Suprapubic skin (tissue), 4 donors: ENCODE data around the gene PDIA2. TPM values are rescaled to one million over a fixed set of nuclear protein-coding genes. Genes with fewer than 3 reads are reported as not detected.

Source experiments
- DNase-seq, 2 donors: peaks; one replicate each; pipeline ENCODE4 v3.0.0-alpha.2; 2019; ENCODE audit warnings: low spot score in 2 of 2
- H3K27ac ChIP-seq: fragments of 200-600 bp; sonication (generic); one replicate; pipeline ENCODE4 v1.5.1; 2019
- H3K27me3 ChIP-seq: fragments of 200-600 bp; sonication (generic); one replicate; pipeline ENCODE4 v1.5.1; 2019
- H3K36me3 ChIP-seq: fragments of 200-600 bp; sonication (generic); one replicate; pipeline ENCODE4 v1.5.1; 2019
- H3K4me1 ChIP-seq: fragments of 200-600 bp; sonication (generic); one replicate; pipeline ENCODE4 v1.5.1; 2019
- H3K4me3 ChIP-seq: fragments of 200-600 bp; sonication (generic); one replicate; pipeline ENCODE4 v1.5.1; 2019; ENCODE audit warnings: mild to moderate bottlenecking
- H3K9me3 ChIP-seq: fragments of 200-600 bp; sonication (generic); one replicate; pipeline ENCODE4 v1.5.1; 2019
- CTCF ChIP-seq, 2 donors: fragments of 200-600 bp in 1 of 2; fragments of 450-650 bp in 1 of 2; sonication (generic) in 1 of 2; IDR thresholded peaks; one replicate each; pipeline ENCODE4 v1.5.1; 2016 to 2019; ENCODE audit warnings: antibody characterized with exemption in 2 of 2, mild to moderate bottlenecking in 1 of 2, moderate library complexity in 1 of 2
- EP300 ChIP-seq: sonication (generic); formaldehyde crosslinking; IDR thresholded peaks from one replicate; pipeline ENCODE4 v1.6.1; 2017; ENCODE audit warnings: antibody characterized with exemption
- POLR2A ChIP-seq, 2 donors: fragments of 450-650 bp; IDR thresholded peaks; one replicate each; pipeline ENCODE4 v1.6.1; 2017; ENCODE audit warnings: antibody characterized with exemption in 2 of 2, mild to moderate bottlenecking in 2 of 2, moderate library complexity in 2 of 2
- POLR2AphosphoS5 ChIP-seq, 3 donors: sonication (generic); formaldehyde crosslinking; IDR thresholded peaks; one replicate each; pipeline ENCODE4 v1.6.1; 2017; ENCODE audit warnings: antibody characterized with exemption in 3 of 3
- WGBS: methylation state at CpG from one replicate; pipeline ENCODE4 v1.1.5; 2018; 5-methylcytosine and 5-hydroxymethylcytosine counted together
- total RNA-seq, 4 donors: library from RNA; depleted of rRNA; stranded (reverse); fragments of >200 nt; gene quantifications; one replicate each; pipeline ENCODE4 v1.1.0, GENCODE V29; 2016

Gene PDIA2
- total RNA-seq, 4 donors from 2014 or later = not detected

DNA sequence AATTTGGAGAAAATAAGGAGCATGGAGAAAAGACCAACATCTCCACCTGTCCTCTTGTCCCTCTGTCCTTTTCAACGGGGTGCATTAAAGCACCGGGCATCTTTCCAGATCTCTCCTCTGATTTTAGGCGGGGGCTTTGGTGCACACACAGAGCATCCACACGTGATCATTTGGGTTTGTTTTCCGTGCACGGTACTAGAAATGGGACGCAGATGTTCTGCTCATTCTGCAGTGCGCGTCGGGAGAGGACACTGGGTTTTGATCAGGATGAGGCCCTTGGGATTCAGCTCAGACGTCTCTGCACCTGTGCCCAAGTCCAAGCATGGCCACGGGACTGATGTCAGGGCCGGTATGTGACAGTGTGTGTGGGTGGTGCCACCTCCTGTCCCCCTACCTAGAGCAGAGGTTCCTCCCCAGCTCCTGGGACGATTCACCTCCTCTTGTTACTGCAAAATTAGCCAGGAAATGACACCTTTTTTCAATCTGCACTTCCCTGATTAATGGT, 31.9 kb downstream of the PDIA2 start:
- no peak overlapping the region for H3K4me3 ChIP-seq
- no peak for DNase-seq
- no peaks in the 10 kb centered on the region for H3K4me1 ChIP-seq
- H3K36me3 ChIP-seq = peaks cover 53% of the 10 kb centered on the region
- no peak for TF ChIP-seq CTCF (IDR thresholded peaks at IDR 0.05)
- no peaks in the 10 kb centered on the region for H3K9me3 ChIP-seq
- no peaks in the 10 kb centered on the region for H3K27me3 ChIP-seq
- WGBS = 71% methylated on average over 14 of the region's 14 CpGs
- H3K27ac ChIP-seq = no peak overlapping the region

DNA sequence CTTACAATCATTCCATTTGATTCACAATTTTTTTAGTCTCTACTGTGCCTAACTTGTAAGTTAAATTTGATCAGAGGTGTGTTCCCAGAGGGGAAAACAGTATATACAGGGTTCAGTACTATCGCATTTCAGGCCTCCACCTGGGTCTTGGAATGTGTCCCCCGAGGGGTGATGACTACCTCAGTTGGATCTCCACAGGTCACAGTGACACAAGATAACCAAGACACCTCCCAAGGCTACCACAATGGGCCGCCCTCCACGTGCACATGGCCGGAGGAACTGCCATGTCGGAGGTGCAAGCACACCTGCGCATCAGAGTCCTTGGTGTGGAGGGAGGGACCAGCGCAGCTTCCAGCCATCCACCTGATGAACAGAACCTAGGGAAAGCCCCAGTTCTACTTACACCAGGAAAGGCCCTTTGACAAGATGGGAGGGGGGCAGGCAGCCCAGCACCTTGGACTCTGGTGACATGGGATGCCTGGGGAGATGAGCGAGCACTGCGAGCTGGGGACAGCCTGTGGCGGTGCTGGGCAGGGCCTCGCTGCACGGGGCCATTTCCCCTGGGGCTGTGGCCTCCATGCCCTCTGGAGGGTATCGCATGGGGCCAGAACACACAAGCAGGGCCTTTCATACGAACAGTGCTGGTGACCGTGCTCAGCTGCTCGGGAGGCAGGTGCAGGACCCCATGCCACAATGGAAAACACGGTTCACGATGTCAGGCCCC, 33.9 kb downstream of the PDIA2 start:
- 94% methylated on average over 9 of the region's 19 CpGs for WGBS
- Histone ChIP-seq H3K9me3 (no peaks in the 10 kb centered on the region), H3K36me3 (peaks cover 48% of the 10 kb centered on the region)

GRCh38 chr16:317583-317982, 34.6 kb downstream of the PDIA2 start:
- WGBS = 89% methylated on average over 3 of the region's 5 CpGs
- TF ChIP-seq POLR2A (IDR thresholded peaks at IDR 0.05) (no peak), POLR2AphosphoS5 (IDR thresholded peaks at IDR 0.05) (no peak), EP300 (no peak), CTCF (IDR thresholded peaks at IDR 0.05) (no peak)
- H3K9me3 ChIP-seq = no peaks in the 10 kb centered on the region

More for the DNA sequence above, 33.9 kb downstream of the PDIA2 start:
- DNase-seq = no peak
- H3K27ac ChIP-seq = no peak overlapping the region
- H3K4me1 ChIP-seq = no peaks in the 10 kb centered on the region
- TF ChIP-seq EP300 = no peak
- TF ChIP-seq POLR2AphosphoS5 (IDR thresholded peaks at IDR 0.05) = no peak
- TF ChIP-seq CTCF (IDR thresholded peaks at IDR 0.05) = no peak
- TF ChIP-seq POLR2A (IDR thresholded peaks at IDR 0.05) = no peak
- H3K4me3 ChIP-seq = no peak overlapping the region
- H3K27me3 ChIP-seq = no peaks in the 10 kb centered on the region

GRCh38 chr16:318628-319027, 35.7 kb downstream of the PDIA2 start:
- Histone ChIP-seq H3K9me3 (no peaks in the 10 kb centered on the region), H3K27me3 (no peaks in the 10 kb centered on the region), H3K36me3 (peaks cover 31% of the 10 kb centered on the region), H3K4me3 (no peak overlapping the region), H3K4me1 (no peaks in the 10 kb centered on the region), H3K27ac (no peak overlapping the region)
- DNase-seq = no peak
- WGBS = 93% methylated on average over 22 of the region's 22 CpGs
- no peak for TF ChIP-seq CTCF (IDR thresholded peaks at IDR 0.05)
- TF ChIP-seq POLR2A (IDR thresholded peaks at IDR 0.05) = no peak
- TF ChIP-seq EP300 = no peak
- no peak for TF ChIP-seq POLR2AphosphoS5 (IDR thresholded peaks at IDR 0.05)

More at GRCh38 chr16:317583-317982, 34.6 kb downstream of the PDIA2 start:
- Histone ChIP-seq H3K27me3 (no peaks in the 10 kb centered on the region), H3K36me3 (peaks cover 41% of the 10 kb centered on the region), H3K4me1 (no peaks in the 10 kb centered on the region), H3K4me3 (no peak overlapping the region), H3K27ac (no peak overlapping the region)
- DNase-seq = no peak

GRCh38 chr16:320206-320605, 37.2 kb downstream of the PDIA2 start:
- 90% methylated on average over 5 of the region's 5 CpGs for WGBS
- H3K4me1 ChIP-seq = peaks cover 5% of the 10 kb centered on the region
- no peak for DNase-seq
- no peak overlapping the region for H3K4me3 ChIP-seq
- H3K9me3 ChIP-seq = no peaks in the 10 kb centered on the region
- no peak overlapping the region for H3K27ac ChIP-seq
- no peaks in the 10 kb centered on the region for H3K27me3 ChIP-seq
- TF ChIP-seq POLR2A (IDR thresholded peaks at IDR 0.05) = no peak
- no peak for TF ChIP-seq CTCF (IDR thresholded peaks at IDR 0.05)
- peaks cover 18% of the 10 kb centered on the region for H3K36me3 ChIP-seq
